Stimulated activated effector memory CD8-positive, alpha-beta T cell treated with anti-CD3 and anti-CD28 coated beads, Interleukin-12 subunit alpha, Interleukin-12 subunit beta, amount 100 ng/mL, for 72 hours (primary cell): ENCODE results near the gene TPH1.

ENCODE experiments used
- ATAC-seq: fragments of 150-1000 bp; cut with Tn5 transposase; 2 replicates; pipeline ENCODE4 v1.10.0; 2021
- DNase-seq, 2 donors: peaks; one replicate each; pipeline ENCODE4 v3.0.0; 2021 to 2022; ENCODE audit warnings: low spot score in 2 of 2
- H3K27ac Mint-ChIP-seq: one replicate; pipeline ENCODE4 v1.8.0; 2022; ENCODE audit warnings: mild to moderate bottlenecking, mixed read lengths
- H3K36me3 Mint-ChIP-seq: one replicate; pipeline ENCODE4 v1.8.0; 2022; ENCODE audit warnings: mild to moderate bottlenecking, mixed read lengths
- H3K4me1 Mint-ChIP-seq: one replicate; pipeline ENCODE4 v1.8.0; 2022; ENCODE audit warnings: mixed read lengths
- H3K4me3 Mint-ChIP-seq: one replicate; pipeline ENCODE4 v1.8.0; 2022; ENCODE audit warnings: mild to moderate bottlenecking, mixed read lengths
- H3K9me3 Mint-ChIP-seq: one replicate; pipeline ENCODE4 v1.8.0; 2022; ENCODE audit warnings: mixed read lengths

TPH1 gene

DNA sequence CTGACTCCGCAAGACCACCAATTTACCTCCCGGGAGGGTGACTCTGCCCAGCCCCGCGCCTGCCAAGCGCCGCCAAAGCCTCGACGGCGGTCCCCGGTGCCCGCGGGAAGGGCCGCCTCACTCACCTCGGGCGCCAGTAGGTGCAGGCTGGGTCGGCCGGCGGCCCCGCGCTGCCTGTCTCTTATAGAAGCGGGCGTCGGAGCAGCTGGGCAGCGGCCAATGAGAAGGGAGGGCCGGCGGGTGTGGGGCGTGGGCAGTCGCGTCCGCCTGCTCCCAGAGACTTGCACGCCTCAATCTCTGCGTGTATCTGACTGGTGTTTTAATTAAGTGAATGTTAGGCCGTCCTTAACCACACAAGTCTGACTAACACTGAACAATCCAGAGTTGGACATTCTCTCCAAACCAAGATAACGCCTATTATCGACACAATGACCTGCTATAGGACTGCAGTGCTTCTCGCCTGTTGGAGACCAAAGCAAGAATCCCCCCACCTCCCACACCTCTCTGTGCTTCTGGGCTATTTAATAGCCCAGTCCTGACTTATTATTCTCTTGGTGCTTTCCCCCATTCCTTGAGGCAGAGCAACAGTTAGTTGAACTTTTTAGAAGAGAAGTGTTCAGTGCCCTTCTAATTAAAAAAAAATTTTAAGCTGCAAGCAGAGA lies at the start of gene TPH1:
TPH1 (minus strand) TSS at position 154 of the 662 bp plus-strand sequence. CDS start 5,507 bp downstream, outside the sequence.
- Mint-ChIP-seq H3K9me3 (no peaks in the 10 kb centered on the region), H3K27ac (no peak within 1 kb of the TSS), H3K4me3 (no peak within 1 kb of the TSS), H3K4me1 (no peaks in the 10 kb centered on the region), H3K36me3 (no peaks in the 10 kb centered on the region)
- ATAC-seq: peak; percentile 46
- no peak for DNase-seq

GRCh38 chr11:18093959-18094358 lies 47.9 kb upstream of the TPH1 start:
- Mint-ChIP-seq H3K27ac (no peak overlapping the region), H3K4me1 (no peaks in the 10 kb centered on the region), H3K4me3 (no peak overlapping the region), H3K36me3 (peaks cover 82% of the 10 kb centered on the region), H3K9me3 (no peaks in the 10 kb centered on the region)
- DNase-seq (no peak), ATAC-seq (no peak)

GRCh38 chr11:18091731-18092130 lies 45.7 kb upstream of the TPH1 start:
- ATAC-seq: no peak

GRCh38 chr11:18088966-18089365 lies 42.9 kb upstream of the TPH1 start:
- ATAC-seq (no peak), DNase-seq (no peak)
- Mint-ChIP-seq H3K36me3 (peaks cover 94% of the 10 kb centered on the region), H3K9me3 (no peaks in the 10 kb centered on the region), H3K4me3 (no peak overlapping the region), H3K27ac (no peak overlapping the region), H3K4me1 (no peaks in the 10 kb centered on the region)

More at GRCh38 chr11:18091731-18092130, 45.7 kb upstream of the TPH1 start:
- no peaks in the 10 kb centered on the region for H3K4me1 Mint-ChIP-seq
- no peak overlapping the region for H3K27ac Mint-ChIP-seq
- peaks cover 89% of the 10 kb centered on the region for H3K36me3 Mint-ChIP-seq
- no peak overlapping the region for H3K4me3 Mint-ChIP-seq
- H3K9me3 Mint-ChIP-seq: no peaks in the 10 kb centered on the region
- DNase-seq: no peak

- DNase-seq (no peak), ATAC-seq (no peak)
- H3K4me3 Mint-ChIP-seq: no peak overlapping the region
- no peak overlapping the region for H3K27ac Mint-ChIP-seq
- H3K9me3 Mint-ChIP-seq: no peaks in the 10 kb centered on the region
- H3K36me3 Mint-ChIP-seq: peaks cover 94% of the 10 kb centered on the region
- H3K4me1 Mint-ChIP-seq: no peaks in the 10 kb centered on the region
Observed at GRCh38 chr11:18088366-18088765, 42.3 kb upstream of the TPH1 start.

- no peak for ATAC-seq
- Mint-ChIP-seq H3K4me1 (no peaks in the 10 kb centered on the region), H3K9me3 (no peaks in the 10 kb centered on the region), H3K27ac (peak overlapping the region; percentile 38), H3K36me3 (peaks cover 73% of the 10 kb centered on the region), H3K4me3 (no peak overlapping the region)
- no peak for DNase-seq
Observed at GRCh38 chr11:18081551-18081950, 35.5 kb upstream of the TPH1 start.

DNA sequence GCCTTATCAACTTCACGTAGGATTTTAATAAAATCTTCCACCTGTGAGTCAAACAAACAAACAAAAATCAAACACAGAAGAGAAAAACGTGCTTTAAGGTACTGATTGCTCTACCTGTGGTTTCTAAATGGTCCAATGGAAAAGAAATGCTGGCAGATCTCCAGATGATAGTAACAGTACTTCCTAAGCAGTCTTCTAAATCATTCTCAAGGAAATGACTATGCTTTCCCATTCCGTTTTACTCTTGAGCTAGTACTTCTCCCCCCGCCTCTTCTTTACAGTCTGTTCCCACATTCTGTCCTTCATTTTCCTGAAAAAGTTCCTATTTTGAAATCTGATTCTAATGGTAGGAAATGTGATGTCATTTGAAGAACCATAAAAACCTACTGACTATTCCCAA lies 34.4 kb upstream of the TPH1 start:
- H3K27ac Mint-ChIP-seq: peak overlapping the region; percentile 38
- no peak overlapping the region for H3K4me3 Mint-ChIP-seq
- no peak for ATAC-seq
- no peaks in the 10 kb centered on the region for H3K9me3 Mint-ChIP-seq
- no peak for DNase-seq
- H3K36me3 Mint-ChIP-seq: peaks cover 62% of the 10 kb centered on the region
- H3K4me1 Mint-ChIP-seq: no peaks in the 10 kb centered on the region

- Mint-ChIP-seq H3K9me3 (no peaks in the 10 kb centered on the region), H3K4me3 (no peak overlapping the region), H3K36me3 (peaks cover 53% of the 10 kb centered on the region), H3K27ac (no peak overlapping the region), H3K4me1 (no peaks in the 10 kb centered on the region)
- DNase-seq: no peak
- ATAC-seq: no peak
Observed at GRCh38 chr11:18078909-18079308, 32.8 kb upstream of the TPH1 start.

DNA sequence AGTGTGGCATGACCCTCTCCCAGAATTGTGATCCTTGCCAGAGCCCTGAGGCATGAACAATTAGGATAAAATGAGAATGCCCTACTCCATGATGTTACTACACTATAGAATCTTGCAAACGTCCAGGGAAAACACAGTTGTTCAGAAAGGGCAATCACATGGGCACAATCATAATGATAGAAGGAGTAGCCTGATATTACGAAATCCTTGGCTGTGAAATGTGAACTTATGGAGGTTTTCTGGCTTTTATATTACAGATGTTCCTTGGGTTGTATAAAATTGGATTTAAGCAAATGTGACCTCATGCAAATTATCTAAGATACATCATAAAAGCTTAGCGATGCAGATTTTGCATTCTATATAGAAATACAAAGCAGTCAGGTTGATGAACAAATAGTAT lies 29.4 kb upstream of the TPH1 start:
- Mint-ChIP-seq H3K36me3 (peaks cover 18% of the 10 kb centered on the region), H3K27ac (no peak overlapping the region), H3K4me1 (no peaks in the 10 kb centered on the region), H3K9me3 (no peaks in the 10 kb centered on the region), H3K4me3 (no peak overlapping the region)
- ATAC-seq: no peak
- DNase-seq: no peak

GRCh38 chr11:18071098-18071705 lies 25.1 kb upstream of the TPH1 start:
- Mint-ChIP-seq H3K27ac (peak overlapping the region; percentile 13), H3K4me3 (no peak overlapping the region), H3K9me3 (no peaks in the 10 kb centered on the region), H3K4me1 (no peaks in the 10 kb centered on the region), H3K36me3 (no peaks in the 10 kb centered on the region)
- ATAC-seq (no peak), DNase-seq (no peak)

- DNase-seq (no peak), ATAC-seq (no peak)
- Mint-ChIP-seq H3K9me3 (no peaks in the 10 kb centered on the region), H3K4me3 (no peak overlapping the region), H3K4me1 (no peaks in the 10 kb centered on the region), H3K36me3 (no peaks in the 10 kb centered on the region), H3K27ac (no peak overlapping the region)
Observed at GRCh38 chr11:18067372-18067771, 21.3 kb upstream of the TPH1 start.

DNA sequence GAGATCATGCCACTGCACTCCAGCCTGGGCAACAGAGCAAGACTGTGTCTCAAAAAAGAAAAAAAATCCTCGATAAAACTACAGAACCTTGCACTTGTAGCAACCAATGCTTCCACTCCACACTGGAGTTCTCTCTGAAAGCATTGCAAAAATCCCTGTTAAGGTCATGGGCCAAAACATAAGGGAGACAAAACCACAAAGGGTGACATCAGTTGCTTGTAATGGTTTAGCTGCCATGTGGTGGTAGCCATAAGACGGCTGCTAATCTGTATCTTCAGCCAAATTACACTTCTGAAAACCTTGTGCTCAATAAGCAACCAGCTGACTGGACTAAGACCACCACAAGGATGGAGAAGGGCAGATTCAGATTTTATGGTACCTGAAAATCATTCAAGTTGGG lies 20.6 kb upstream of the TPH1 start:
- no peaks in the 10 kb centered on the region for H3K9me3 Mint-ChIP-seq
- no peaks in the 10 kb centered on the region for H3K4me1 Mint-ChIP-seq
- no peak overlapping the region for H3K4me3 Mint-ChIP-seq
- ATAC-seq (no peak), DNase-seq (no peak)
- no peak overlapping the region for H3K27ac Mint-ChIP-seq
- no peaks in the 10 kb centered on the region for H3K36me3 Mint-ChIP-seq

- Mint-ChIP-seq H3K4me3 (no peak overlapping the region), H3K4me1 (no peaks in the 10 kb centered on the region), H3K9me3 (no peaks in the 10 kb centered on the region), H3K36me3 (no peaks in the 10 kb centered on the region), H3K27ac (no peak overlapping the region)
- DNase-seq (no peak), ATAC-seq (no peak)
Observed at GRCh38 chr11:18065572-18065971, 19.5 kb upstream of the TPH1 start.

GRCh38 chr11:18064450-18065054 lies 18.5 kb upstream of the TPH1 start:
- DNase-seq: no peak
- Mint-ChIP-seq H3K4me1 (no peaks in the 10 kb centered on the region), H3K36me3 (no peaks in the 10 kb centered on the region), H3K9me3 (no peaks in the 10 kb centered on the region), H3K27ac (no peak overlapping the region), H3K4me3 (no peak overlapping the region)
- ATAC-seq: no peak

DNA sequence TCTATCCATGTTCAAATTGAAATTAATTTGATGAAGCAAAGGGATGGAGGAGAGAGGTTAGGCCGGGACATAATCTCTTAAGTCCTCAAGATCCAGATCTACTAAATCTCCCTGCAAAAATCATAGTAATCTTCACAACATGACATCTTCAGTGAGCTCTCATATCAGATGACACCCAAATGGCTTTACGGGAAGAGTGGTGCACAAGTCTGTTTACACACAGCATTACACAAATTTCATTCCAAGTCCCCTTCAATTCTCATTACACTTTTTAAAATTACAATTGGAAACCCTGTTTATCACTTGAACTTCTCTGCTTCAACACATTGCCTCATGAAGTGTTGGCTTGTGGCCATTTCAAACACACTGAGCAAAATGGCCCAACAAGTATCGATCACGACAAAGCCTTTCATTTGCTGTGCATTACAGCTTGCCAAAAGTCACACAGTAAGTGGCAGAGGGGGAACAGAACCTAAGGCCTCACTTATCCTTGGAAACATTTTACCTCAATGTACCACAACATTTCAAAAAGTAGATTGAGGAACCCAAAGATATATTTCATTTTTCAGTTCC lies 17.9 kb upstream of the TPH1 start:
- no peak for ATAC-seq
- H3K9me3 Mint-ChIP-seq: no peaks in the 10 kb centered on the region
- no peak overlapping the region for H3K4me3 Mint-ChIP-seq
- H3K4me1 Mint-ChIP-seq: no peaks in the 10 kb centered on the region
- DNase-seq: no peak
- no peak overlapping the region for H3K27ac Mint-ChIP-seq
- H3K36me3 Mint-ChIP-seq: no peaks in the 10 kb centered on the region

GRCh38 chr11:18063125-18063524 lies 17.1 kb upstream of the TPH1 start:
- Mint-ChIP-seq H3K9me3 (no peaks in the 10 kb centered on the region), H3K4me3 (no peak overlapping the region), H3K36me3 (no peaks in the 10 kb centered on the region), H3K4me1 (no peaks in the 10 kb centered on the region), H3K27ac (no peak overlapping the region)
- DNase-seq: no peak
- no peak for ATAC-seq
